ENCODE data around the gene TESPA1. TPM values are rescaled to one million over a fixed set of nuclear protein-coding genes. Genes with fewer than 3 reads are reported as not detected.

TESPA1 gene
- total and polyA plus RNA-seq, 9 of the 15 experiments (the other 6 are each of a cell fraction or from before 2014, with no cell fraction given) = 0.72 to 7.1 (median 2.4) TPM

- TF ChIP-seq RBFOX2 (IDR thresholded peaks at IDR 0.05; ENCODE audit: low read depth, low read length) (no peak), HOMEZ (CRISPR knock-in tag; IDR thresholded peaks at IDR 0.05) (no peak), ZSCAN29 (IDR thresholded peaks at IDR 0.05) (no peak), ZNF592 (IDR thresholded peaks at IDR 0.05) (no peak), CHD4 (IDR thresholded peaks at IDR 0.05; ENCODE audit: insufficient read depth, insufficient replicate concordance, low read depth, low read length, poor library complexity, severe bottlenecking) (no peak), ZFP36 (IDR thresholded peaks at IDR 0.05; ENCODE audit: low read depth, low read length, partially characterized antibody) (no peak), ZBTB49 (CRISPR knock-in tag; IDR thresholded peaks at IDR 0.05; ENCODE audit: borderline replicate concordance) (no peak), ESRRB (CRISPR knock-in tag; IDR thresholded peaks at IDR 0.05; ENCODE audit: borderline replicate concordance) (no peak), SIX5 (IDR thresholded peaks at IDR 0.05; ENCODE audit: borderline replicate concordance in 1 of 2, insufficient read depth in 1 of 2, low read depth in 1 of 2, low read length in 2 of 2) (no peak), MLLT1 (IDR thresholded peaks at IDR 0.05) (no peak), ZFP1 (CRISPR knock-in tag; IDR thresholded peaks at IDR 0.05) (no peak), PCBP2 (IDR thresholded peaks at IDR 0.05; ENCODE audit: low read depth, low read length, poor library complexity, severe bottlenecking) (no peak), ELK1 (CRISPR knock-in tag; IDR thresholded peaks at IDR 0.05) (no peak)
These were observed 47.8 kb downstream of the TESPA1 start (continued) for GRCh38 chr12:54936736-54937135.
